Prostate gland (tissue), 2 donors: Measurements from ENCODE around the gene OSMR. TPM values are rescaled to one million over a fixed set of nuclear protein-coding genes. Genes with fewer than 3 reads are reported as not detected.

Source experiments
- DNase-seq: peaks from one replicate; pipeline ENCODE4 v3.0.0-alpha.2; 2019; ENCODE audit warnings: low spot score
- H3K27ac ChIP-seq, 2 donors: fragments of 200-600 bp; sonication (generic); 2 replicates each; pipeline ENCODE4 v1.5.1; 2017 to 2019
- H3K27me3 ChIP-seq: fragments of 200-600 bp; sonication (generic); replicated peaks from 2 replicates; pipeline ENCODE4 v1.5.1; 2019; ENCODE audit not compliant: insufficient read depth
- H3K36me3 ChIP-seq, 2 donors: fragments of 200-600 bp; sonication (generic); 1 replicate in 1 of 2; 2 replicates in 1 of 2; pipeline versions ENCODE4 v1.5.1 to v1.8.1; 2017 to 2019
- H3K4me1 ChIP-seq: fragments of 200-600 bp; sonication (generic); replicated peaks from 2 replicates; pipeline ENCODE4 v1.5.1; 2019
- H3K4me3 ChIP-seq, 2 donors: fragments of 200-600 bp; sonication (generic); 2 replicates each; pipeline ENCODE4 v1.5.1; 2017 to 2019
- H3K9me3 ChIP-seq: fragments of 200-600 bp; sonication (generic); 2 replicates; pipeline ENCODE4 v1.5.1; 2017
- POLR2A ChIP-seq: fragments of 450-650 bp; IDR thresholded peaks from one replicate; pipeline ENCODE4 v1.6.1; 2016; ENCODE audit warnings: antibody characterized with exemption, mild to moderate bottlenecking
- POLR2AphosphoS5 ChIP-seq: sonication (generic); formaldehyde crosslinking; IDR thresholded peaks from one replicate; pipeline ENCODE4 v1.6.1; 2017; ENCODE audit warnings: antibody characterized with exemption
- WGBS: methylation state at CpG from one replicate; pipeline ENCODE4 v1.1.5; 2018; 5-methylcytosine and 5-hydroxymethylcytosine counted together
- intact Hi-C: fragments of 100-400 bp; cut with DNase I; formaldehyde crosslinking; loops from one replicate; pipeline ENCODE4 v1.14.2; 2022
- total RNA-seq, 2 donors: library from RNA; depleted of rRNA; stranded (reverse); fragments of >200 nt; gene quantifications; one replicate each; pipeline ENCODE4 v1.1.0, GENCODE V29; 2016
- TF ChIP-seq, protein P1 (sequence below), 4 experiments: fragments of 200-600 bp in 2 of 4; fragments of 450-650 bp in 2 of 4; sonication (generic) in 2 of 4; IDR thresholded peaks; 1 replicate in 3 of 4; 2 replicates in 1 of 4; pipeline ENCODE4 v1.5.1; 2016 to 2019; ENCODE audit warnings: antibody characterized with exemption in 4 of 4, mild to moderate bottlenecking in 2 of 4, moderate library complexity in 2 of 4

Gene OSMR
- 10 to 100 TPM; 14.3 to 21.6 TPM for total RNA-seq

GRCh38 chr5:38845526-38846378 lies at the start of gene OSMR:
Gene OSMR (plus strand): TSS chr5:38846012. CDS start chr5:38869045, 23,033 bp downstream.
- peak within 1 kb of the TSS; percentile 90 to 94 for H3K27ac ChIP-seq
- WGBS = under 1% methylated on average over 52 of the region's 89 CpGs
- intact Hi-C loops = loop anchor here (5.0 kb wide), 1 partner anchor 232 kb away; no protein-coding TSS in a partner anchor

GRCh38 chr5:38796742-38797108 lies 49.1 kb upstream of the OSMR start:
- Histone ChIP-seq H3K9me3 (no peaks in the 10 kb centered on the region), H3K27ac (peak overlapping the region; percentile 35 to 70), H3K4me3 (no peak overlapping the region), H3K27me3 (no peaks in the 10 kb centered on the region), H3K36me3 (no peaks in the 10 kb centered on the region), H3K4me1 (peaks cover 4% of the 10 kb centered on the region)
- DNase-seq = no peak
- intact Hi-C loops = no loop called here
- no peak for TF ChIP-seq POLR2A
- no peak for TF ChIP-seq POLR2AphosphoS5
- TF ChIP-seq, protein P1, sequence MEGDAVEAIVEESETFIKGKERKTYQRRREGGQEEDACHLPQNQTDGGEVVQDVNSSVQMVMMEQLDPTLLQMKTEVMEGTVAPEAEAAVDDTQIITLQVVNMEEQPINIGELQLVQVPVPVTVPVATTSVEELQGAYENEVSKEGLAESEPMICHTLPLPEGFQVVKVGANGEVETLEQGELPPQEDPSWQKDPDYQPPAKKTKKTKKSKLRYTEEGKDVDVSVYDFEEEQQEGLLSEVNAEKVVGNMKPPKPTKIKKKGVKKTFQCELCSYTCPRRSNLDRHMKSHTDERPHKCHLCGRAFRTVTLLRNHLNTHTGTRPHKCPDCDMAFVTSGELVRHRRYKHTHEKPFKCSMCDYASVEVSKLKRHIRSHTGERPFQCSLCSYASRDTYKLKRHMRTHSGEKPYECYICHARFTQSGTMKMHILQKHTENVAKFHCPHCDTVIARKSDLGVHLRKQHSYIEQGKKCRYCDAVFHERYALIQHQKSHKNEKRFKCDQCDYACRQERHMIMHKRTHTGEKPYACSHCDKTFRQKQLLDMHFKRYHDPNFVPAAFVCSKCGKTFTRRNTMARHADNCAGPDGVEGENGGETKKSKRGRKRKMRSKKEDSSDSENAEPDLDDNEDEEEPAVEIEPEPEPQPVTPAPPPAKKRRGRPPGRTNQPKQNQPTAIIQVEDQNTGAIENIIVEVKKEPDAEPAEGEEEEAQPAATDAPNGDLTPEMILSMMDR (IDR thresholded peaks at IDR 0.05) = no peak

More at GRCh38 chr5:38845526-38846378, at the start of gene OSMR:
- no peaks in the 10 kb centered on the region for H3K4me1 ChIP-seq
- no peaks in the 10 kb centered on the region for H3K27me3 ChIP-seq
- peak within 1 kb of the TSS; percentile 71 to 75 for H3K4me3 ChIP-seq
- TF ChIP-seq, protein P1 (IDR thresholded peaks at IDR 0.05) = peak in 1 of 4 experiments; percentile 10
- TF ChIP-seq POLR2AphosphoS5 = peak; percentile 78
- peak; percentile 53 for TF ChIP-seq POLR2A
- no peaks in the 10 kb centered on the region for H3K9me3 ChIP-seq
- DNase-seq = peak; percentile 93
- no peaks in the 10 kb centered on the region for H3K36me3 ChIP-seq

GRCh38 chr5:38797838-38798237 lies 48.0 kb upstream of the OSMR start:
- Histone ChIP-seq H3K9me3 (no peaks in the 10 kb centered on the region), H3K4me1 (peaks cover 4% of the 10 kb centered on the region), H3K36me3 (no peaks in the 10 kb centered on the region), H3K4me3 (no peak overlapping the region), H3K27ac (no peak overlapping the region), H3K27me3 (no peaks in the 10 kb centered on the region)
- intact Hi-C loops = no loop called here
- WGBS = 86% methylated on average over 10 of the region's 12 CpGs
- no peak for TF ChIP-seq POLR2AphosphoS5
- DNase-seq = no peak

GRCh38 chr5:38799556-38800377 lies 46.0 kb upstream of the OSMR start:
- Histone ChIP-seq H3K4me3 (no peak overlapping the region), H3K36me3 (no peaks in the 10 kb centered on the region), H3K4me1 (peaks cover 4% of the 10 kb centered on the region), H3K27me3 (no peaks in the 10 kb centered on the region), H3K27ac (peak overlapping the region in 1 of 2 donors; percentile 11), H3K9me3 (no peaks in the 10 kb centered on the region)
- TF ChIP-seq POLR2A (no peak), POLR2AphosphoS5 (no peak)
- TF ChIP-seq, protein P1 (IDR thresholded peaks at IDR 0.05) = no peak
- 68% methylated on average over 13 of the region's 13 CpGs for WGBS
- intact Hi-C loops = loop anchor here (10.0 kb wide), 1 partner anchor 245 kb away; the partner anchor contains the start of gene LIFR
- DNase-seq = no peak

DNA sequence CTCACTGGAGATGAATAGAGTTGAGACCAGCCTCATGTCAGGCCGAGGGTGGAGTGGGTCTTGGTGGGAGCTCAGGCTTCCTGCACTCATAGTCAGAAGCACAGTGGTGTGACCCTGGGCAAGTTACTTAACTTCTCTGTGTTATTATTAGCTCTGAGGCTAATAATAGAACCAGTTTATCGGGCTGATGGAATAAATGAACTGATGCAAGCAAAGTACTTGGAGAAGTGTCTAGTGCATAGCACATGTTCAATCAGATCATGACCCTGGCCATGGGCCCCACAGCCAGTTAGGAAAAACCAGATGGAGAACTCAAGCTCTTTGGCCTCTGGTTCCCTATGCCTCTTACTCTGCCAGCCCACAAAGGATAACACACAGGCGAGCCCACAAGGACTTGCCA lies 45.3 kb upstream of the OSMR start:
- Histone ChIP-seq H3K27me3 (no peaks in the 10 kb centered on the region), H3K9me3 (no peaks in the 10 kb centered on the region), H3K4me1 (peaks cover 4% of the 10 kb centered on the region), H3K4me3 (no peak overlapping the region), H3K27ac (no peak overlapping the region), H3K36me3 (no peaks in the 10 kb centered on the region)
- TF ChIP-seq POLR2A (no peak), POLR2AphosphoS5 (no peak)
- TF ChIP-seq, protein P1 (IDR thresholded peaks at IDR 0.05) = no peak
- WGBS = 82% methylated on average over 3 of the region's 3 CpGs
- no peak for DNase-seq
- intact Hi-C loops = loop anchor here (10.0 kb wide), 1 partner anchor 246 kb away; the partner anchor contains the start of gene LIFR
